ENCODE results near the gene UROC1. TPM values are rescaled to one million over a fixed set of nuclear protein-coding genes. Genes with fewer than 3 reads are reported as not detected.

The UROC1 gene
- total RNA-seq, 3 donors from 2014 or later: not detected

DNA sequence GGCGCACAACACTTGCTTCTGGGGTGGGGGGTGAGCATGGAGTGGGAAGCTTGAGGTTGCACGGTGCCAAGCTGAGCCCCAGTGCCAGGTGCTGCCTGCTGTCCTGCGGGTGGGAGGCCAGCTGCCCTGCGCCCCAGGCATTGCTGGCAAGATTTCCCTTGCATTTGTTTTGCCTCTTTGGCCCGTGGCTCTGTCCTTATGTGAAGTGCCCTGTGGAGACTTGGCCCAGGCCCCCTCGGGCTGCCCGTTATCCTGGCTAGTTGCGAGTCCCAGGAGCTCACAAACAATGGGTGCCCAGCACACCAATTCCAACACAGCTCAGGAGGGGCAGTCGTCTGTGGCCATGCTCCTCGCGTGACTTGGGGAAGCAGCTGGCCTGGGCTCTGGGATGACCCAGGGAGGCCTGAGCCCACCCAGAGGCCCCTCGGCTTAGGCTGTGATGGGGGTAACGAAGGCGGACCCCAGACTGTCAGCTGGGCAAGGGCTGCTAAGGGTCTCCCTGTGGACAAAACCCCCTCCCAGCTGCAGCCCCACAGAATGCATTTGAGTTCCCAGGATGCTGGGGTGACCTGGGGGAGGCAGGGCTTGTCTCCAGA, 35.2 kb upstream of the UROC1 start:
- DNase-seq: peak in 1 of 3 donors; percentile 0
- Histone ChIP-seq H3K4me3 (no peak overlapping the region), H3K36me3 (ENCODE audit: low read depth) (no peaks in the 10 kb centered on the region), H3K9me3 (no peaks in the 10 kb centered on the region), H3K4me1 (ENCODE audit: low read depth) (no peaks in the 10 kb centered on the region)
- TF ChIP-seq, protein P1, sequence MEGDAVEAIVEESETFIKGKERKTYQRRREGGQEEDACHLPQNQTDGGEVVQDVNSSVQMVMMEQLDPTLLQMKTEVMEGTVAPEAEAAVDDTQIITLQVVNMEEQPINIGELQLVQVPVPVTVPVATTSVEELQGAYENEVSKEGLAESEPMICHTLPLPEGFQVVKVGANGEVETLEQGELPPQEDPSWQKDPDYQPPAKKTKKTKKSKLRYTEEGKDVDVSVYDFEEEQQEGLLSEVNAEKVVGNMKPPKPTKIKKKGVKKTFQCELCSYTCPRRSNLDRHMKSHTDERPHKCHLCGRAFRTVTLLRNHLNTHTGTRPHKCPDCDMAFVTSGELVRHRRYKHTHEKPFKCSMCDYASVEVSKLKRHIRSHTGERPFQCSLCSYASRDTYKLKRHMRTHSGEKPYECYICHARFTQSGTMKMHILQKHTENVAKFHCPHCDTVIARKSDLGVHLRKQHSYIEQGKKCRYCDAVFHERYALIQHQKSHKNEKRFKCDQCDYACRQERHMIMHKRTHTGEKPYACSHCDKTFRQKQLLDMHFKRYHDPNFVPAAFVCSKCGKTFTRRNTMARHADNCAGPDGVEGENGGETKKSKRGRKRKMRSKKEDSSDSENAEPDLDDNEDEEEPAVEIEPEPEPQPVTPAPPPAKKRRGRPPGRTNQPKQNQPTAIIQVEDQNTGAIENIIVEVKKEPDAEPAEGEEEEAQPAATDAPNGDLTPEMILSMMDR (IDR thresholded peaks at IDR 0.05): no peak
- ATAC-seq: no peak
- intact Hi-C loops (cut with DNase I, micrococcal nuclease): no loop called here

GRCh38 chr3:126551839-126552687, 34.5 kb upstream of the UROC1 start:
- no peaks in the 10 kb centered on the region for H3K36me3 ChIP-seq (ENCODE audit: low read depth)
- no peak overlapping the region for H3K4me3 ChIP-seq
- no peaks in the 10 kb centered on the region for H3K9me3 ChIP-seq
- TF ChIP-seq, protein P1 (IDR thresholded peaks at IDR 0.05): no peak
- intact Hi-C loops (cut with DNase I, micrococcal nuclease): no loop called here
- no peaks in the 10 kb centered on the region for H3K4me1 ChIP-seq (ENCODE audit: low read depth)
- DNase-seq (peak in 1 of 3 donors; percentile 0), ATAC-seq (no peak)

- intact Hi-C loops (cut with DNase I, micrococcal nuclease): no loop called here
These were observed 33.7 kb upstream of the UROC1 start for GRCh38 chr3:126551121-126551838.

DNA sequence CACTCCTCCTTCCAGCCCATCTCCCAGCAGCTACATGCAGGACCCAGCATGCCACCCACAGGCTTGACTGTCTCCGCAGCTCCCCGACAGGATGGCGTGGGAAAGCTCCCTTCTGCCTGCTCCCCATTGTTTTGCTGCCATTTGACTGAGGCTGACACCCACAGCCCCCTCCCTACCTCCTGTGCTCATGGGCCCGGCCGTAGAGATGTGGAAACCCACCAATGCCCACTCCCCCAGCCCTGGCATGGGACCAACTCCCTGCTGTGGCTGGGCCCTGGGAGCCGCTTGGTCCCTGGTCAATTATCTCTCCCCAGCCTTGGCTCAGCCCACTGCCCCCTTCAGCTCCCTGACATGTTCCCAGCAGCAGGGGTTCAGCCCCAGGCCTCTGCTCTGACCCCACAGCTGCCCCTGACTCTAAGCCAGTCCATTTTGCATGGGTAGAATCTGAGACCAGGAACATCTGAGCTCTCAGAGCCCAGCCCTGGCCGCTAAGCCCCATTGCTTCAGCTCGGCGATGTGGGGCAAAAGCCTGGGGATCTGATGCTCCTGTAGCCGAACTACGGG, 33.0 kb upstream of the UROC1 start:
- H3K9me3 ChIP-seq: no peaks in the 10 kb centered on the region
- TF ChIP-seq, protein P1 (IDR thresholded peaks at IDR 0.05): no peak
- intact Hi-C loops (cut with DNase I, micrococcal nuclease): no loop called here
- no peaks in the 10 kb centered on the region for H3K4me1 ChIP-seq (ENCODE audit: low read depth)
- no peaks in the 10 kb centered on the region for H3K36me3 ChIP-seq (ENCODE audit: low read depth)
- no peak overlapping the region for H3K4me3 ChIP-seq
- ATAC-seq: no peak
- no peak for DNase-seq

More at GRCh38 chr3:126551121-126551838, 33.7 kb upstream of the UROC1 start:
- TF ChIP-seq, protein P1 (IDR thresholded peaks at IDR 0.05): no peak
- no peaks in the 10 kb centered on the region for H3K36me3 ChIP-seq (ENCODE audit: low read depth)
- DNase-seq (no peak), ATAC-seq (no peak)
- no peaks in the 10 kb centered on the region for H3K4me1 ChIP-seq (ENCODE audit: low read depth)
- no peaks in the 10 kb centered on the region for H3K9me3 ChIP-seq
- H3K4me3 ChIP-seq: no peak overlapping the region

GRCh38 chr3:126549861-126550487, 32.4 kb upstream of the UROC1 start:
- TF ChIP-seq, protein P1 (IDR thresholded peaks at IDR 0.05): no peak
- ATAC-seq (no peak), DNase-seq (no peak)
- no peaks in the 10 kb centered on the region for H3K4me1 ChIP-seq (ENCODE audit: low read depth)
- intact Hi-C loops (cut with DNase I, micrococcal nuclease): no loop called here
- H3K4me3 ChIP-seq: no peak overlapping the region
- no peaks in the 10 kb centered on the region for H3K9me3 ChIP-seq
- H3K36me3 ChIP-seq (ENCODE audit: low read depth): no peaks in the 10 kb centered on the region

All from mucosa of descending colon (tissue), 3 donors.